Thoracic aorta (tissue), 2 donors: ENCODE results near the gene ABCC2. TPM values are rescaled to one million over a fixed set of nuclear protein-coding genes. Genes with fewer than 3 reads are reported as not detected.

ENCODE experiments used
- ATAC-seq: fragments of 150-250 bp; one replicate; pipeline ENCODE4 v1.8.0; 2017; ENCODE audit warnings: low read depth; ENCODE audit not compliant: insufficient number of reproducible peaks, low FRiP score
- DNase-seq: peaks from one replicate; pipeline ENCODE4 v3.0.0-alpha.2; 2020; ENCODE audit warnings: low spot score
- H3K27ac ChIP-seq, 2 donors: fragments of 200-600 bp; sonication (generic); 1 replicate in 1 of 2; 2 replicates in 1 of 2; pipeline ENCODE4 v1.5.1; 2016; ENCODE audit warnings: mild to moderate bottlenecking in 2 of 2, moderate library complexity in 2 of 2
- H3K27me3 ChIP-seq: fragments of 200-600 bp; sonication (generic); replicated peaks from 2 replicates; pipeline ENCODE4 v1.6.0; 2016; ENCODE audit warnings: mild to moderate bottlenecking; ENCODE audit not compliant: insufficient read depth
- H3K36me3 ChIP-seq: fragments of 200-600 bp; sonication (generic); one replicate; pipeline ENCODE4 v1.5.1; 2016
- H3K4me1 ChIP-seq, 2 donors: fragments of 200-600 bp; sonication (generic); 1 replicate in 1 of 2; 2 replicates in 1 of 2; pipeline versions ENCODE4 v1.5.1 to v1.6.0; 2016; ENCODE audit warnings: low read depth in 2 of 2, mild to moderate bottlenecking in 1 of 2; ENCODE audit not compliant: control insufficient read depth in 1 of 2
- H3K4me3 ChIP-seq: fragments of 200-600 bp; sonication (generic); 2 replicates; pipeline ENCODE4 v1.5.1; 2016; ENCODE audit warnings: mild to moderate bottlenecking
- H3K9me3 ChIP-seq: fragments of 200-600 bp; sonication (generic); 2 replicates; pipeline ENCODE4 v1.5.1; 2016
- CTCF ChIP-seq: fragments of 200-600 bp; sonication (generic); IDR thresholded peaks from one replicate; pipeline ENCODE4 v1.5.1; 2019; ENCODE audit warnings: antibody characterized with exemption
- total RNA-seq, 2 donors: library from RNA; depleted of rRNA; stranded (reverse); fragments of >200 nt; gene quantifications; one replicate each; pipeline versions ENCODE4 v1.1.0 to v1.2.3, GENCODE V29; 2016

Gene ABCC2
- total RNA-seq, 2 donors from 2014 or later = 0.71 to 1.2 TPM

- TF ChIP-seq CTCF = no peak
- H3K27me3 ChIP-seq = no peaks in the 10 kb centered on the region
- no peak for ATAC-seq
- no peaks in the 10 kb centered on the region for H3K9me3 ChIP-seq
- no peak overlapping the region for H3K4me3 ChIP-seq
- no peaks in the 10 kb centered on the region for H3K36me3 ChIP-seq
- DNase-seq = no peak
- H3K4me1 ChIP-seq = peaks cover 0 to 10% of the 10 kb centered on the region in 2 donors
- H3K27ac ChIP-seq = no peak overlapping the region
Observed at GRCh38 chr10:99843310-99843709, 60.9 kb downstream of the ABCC2 start.

GRCh38 chr10:99844433-99844955 lies 62.1 kb downstream of the ABCC2 start:
- no peak for TF ChIP-seq CTCF
- peaks cover 0 to 10% of the 10 kb centered on the region in 2 donors for H3K4me1 ChIP-seq
- H3K9me3 ChIP-seq = no peaks in the 10 kb centered on the region
- no peaks in the 10 kb centered on the region for H3K27me3 ChIP-seq
- no peaks in the 10 kb centered on the region for H3K36me3 ChIP-seq
- H3K4me3 ChIP-seq = no peak overlapping the region
- no peak overlapping the region for H3K27ac ChIP-seq
- ATAC-seq = no peak
- DNase-seq = no peak

- peak; percentile 90 for TF ChIP-seq CTCF
- H3K4me3 ChIP-seq = peak overlapping the region; percentile 66
- peak; percentile 90 for ATAC-seq
Observed at GRCh38 chr10:99845837-99846382, 63.5 kb downstream of the ABCC2 start.

GRCh38 chr10:99849057-99849456 lies 66.6 kb downstream of the ABCC2 start:
- TF ChIP-seq CTCF = no peak
- Histone ChIP-seq H3K27me3 (no peaks in the 10 kb centered on the region), H3K9me3 (no peaks in the 10 kb centered on the region), H3K4me3 (no peak overlapping the region), H3K4me1 (peaks cover 0 to 10% of the 10 kb centered on the region in 2 donors), H3K36me3 (no peaks in the 10 kb centered on the region), H3K27ac (no peak overlapping the region)
- no peak for DNase-seq
- no peak for ATAC-seq

More at GRCh38 chr10:99845837-99846382, 63.5 kb downstream of the ABCC2 start:
- Histone ChIP-seq H3K27me3 (no peaks in the 10 kb centered on the region), H3K27ac (no peak overlapping the region), H3K36me3 (no peaks in the 10 kb centered on the region), H3K9me3 (no peaks in the 10 kb centered on the region), H3K4me1 (peaks cover 0 to 10% of the 10 kb centered on the region in 2 donors)
- peak; percentile 21 for DNase-seq

- peaks cover 0 to 10% of the 10 kb centered on the region in 2 donors for H3K4me1 ChIP-seq
- H3K27me3 ChIP-seq = no peaks in the 10 kb centered on the region
- H3K27ac ChIP-seq = no peak overlapping the region
- DNase-seq = no peak
- no peak for TF ChIP-seq CTCF
- no peak overlapping the region for H3K4me3 ChIP-seq
- no peak for ATAC-seq
- no peaks in the 10 kb centered on the region for H3K9me3 ChIP-seq
- H3K36me3 ChIP-seq = no peaks in the 10 kb centered on the region
Observed at GRCh38 chr10:99849536-99849935, 67.1 kb downstream of the ABCC2 start.
